Measurements from ENCODE around the gene AKAP13.
A peak's percentile ranks its signal among the peaks of the same experiment; 100 is the strongest.

The AKAP13 gene

GRCh38 chr15:85496551-85497171 is 116.3 kb downstream of the AKAP13 start:
- DNase-seq (ENCODE audit: low read depth, low spot score): no peak

GRCh38 chr15:85497172-85497569 is 116.8 kb downstream of the AKAP13 start:
- DNase-seq (ENCODE audit: low read depth, low spot score): no peak

- no peak for DNase-seq (ENCODE audit: low read depth, low spot score)
Measured at GRCh38 chr15:85498471-85498870, 118.1 kb downstream of the AKAP13 start.

- no peak for DNase-seq (ENCODE audit: low read depth, low spot score)
Measured at GRCh38 chr15:85499371-85499887, 119.0 kb downstream of the AKAP13 start.

- DNase-seq (ENCODE audit: low read depth, low spot score): no peak
Measured at GRCh38 chr15:85500060-85500708, 119.8 kb downstream of the AKAP13 start.

- DNase-seq (ENCODE audit: low read depth, low spot score): no peak
Measured at GRCh38 chr15:85500729-85501128, 120.3 kb downstream of the AKAP13 start.

- DNase-seq (ENCODE audit: low read depth, low spot score): no peak
Measured at GRCh38 chr15:85501574-85501973, 121.2 kb downstream of the AKAP13 start.

GRCh38 chr15:85503151-85503799 is 122.9 kb downstream of the AKAP13 start:
- DNase-seq (ENCODE audit: low read depth, low spot score): no peak

GRCh38 chr15:85504749-85505676 is 124.6 kb downstream of the AKAP13 start:
- DNase-seq (ENCODE audit: low read depth, low spot score): peak; percentile 26

GRCh38 chr15:85507114-85507513 is 126.7 kb downstream of the AKAP13 start:
- no peak for DNase-seq (ENCODE audit: low read depth, low spot score)

GRCh38 chr15:85509973-85510372 is 129.6 kb downstream of the AKAP13 start:
- no peak for DNase-seq (ENCODE audit: low read depth, low spot score)

GRCh38 chr15:85514413-85514812 is 134.0 kb downstream of the AKAP13 start:
- no peak for DNase-seq (ENCODE audit: low read depth, low spot score)

- DNase-seq (ENCODE audit: low read depth, low spot score): no peak
Measured at GRCh38 chr15:85515212-85515611, 134.8 kb downstream of the AKAP13 start.

- no peak for DNase-seq (ENCODE audit: low read depth, low spot score)
Measured at GRCh38 chr15:85517086-85517485, 136.7 kb downstream of the AKAP13 start.

- no peak for DNase-seq (ENCODE audit: low read depth, low spot score)
Measured at GRCh38 chr15:85518979-85519761, 138.8 kb downstream of the AKAP13 start.

GRCh38 chr15:85520650-85521049 is 140.2 kb downstream of the AKAP13 start:
- no peak for DNase-seq (ENCODE audit: low read depth, low spot score)

GRCh38 chr15:85523530-85523929 is 143.1 kb downstream of the AKAP13 start:
- DNase-seq (ENCODE audit: low read depth, low spot score): no peak

GRCh38 chr15:85525755-85526154 is 145.4 kb downstream of the AKAP13 start:
- DNase-seq (ENCODE audit: low read depth, low spot score): no peak

GRCh38 chr15:85527895-85528294 is 147.5 kb downstream of the AKAP13 start:
- no peak for DNase-seq (ENCODE audit: low read depth, low spot score)

- no peak for DNase-seq (ENCODE audit: low read depth, low spot score)
Measured at GRCh38 chr15:85530079-85530478, 149.7 kb downstream of the AKAP13 start.

- no peak for DNase-seq (ENCODE audit: low read depth, low spot score)
Measured at GRCh38 chr15:85531083-85531482, 150.7 kb downstream of the AKAP13 start.

Measured in activated CD4-positive, CD25-positive, alpha-beta regulatory T cell treated with anti-CD3 and anti-CD28 coated beads, Interleukin-2, amount 50 U/mL, for 16 hours (primary cell).